HepG2 (cell line): ENCODE results near the gene MAML1. TPM values are rescaled to one million over a fixed set of nuclear protein-coding genes. Genes with fewer than 3 reads are reported as not detected.

Experiments
- HOXD1 ChIP-seq: sonication (generic); formaldehyde crosslinking; IDR thresholded peaks from 2 replicates; pipeline ENCODE4 v1.5.0; 2020; ENCODE audit warnings: missing genetic modification reagents
- NFYB ChIP-seq: sonication (generic); formaldehyde crosslinking; IDR thresholded peaks from 2 replicates; pipeline ENCODE4 v1.4.0; 2020; ENCODE audit warnings: missing genetic modification reagents
- NKX3-1 ChIP-seq: sonication (generic); formaldehyde crosslinking; IDR thresholded peaks from 2 replicates; pipeline ENCODE4 v1.5.0; 2020; ENCODE audit warnings: missing genetic modification reagents
- NR0B2 ChIP-seq: sonication (generic); formaldehyde crosslinking; IDR thresholded peaks from 2 replicates; pipeline ENCODE4 v1.4.0; 2020; ENCODE audit warnings: mild to moderate bottlenecking, missing genetic modification reagents
- RBFOX2 ChIP-seq: fragments of 200-400 bp; formaldehyde crosslinking; IDR thresholded peaks from 2 replicates; pipeline ENCODE4 v1.6.1; 2017; ENCODE audit warnings: low read depth, mild to moderate bottlenecking, low read length
- SALL1 ChIP-seq: sonication (generic); formaldehyde crosslinking; IDR thresholded peaks from 2 replicates; pipeline ENCODE4 v1.8.0; 2022; ENCODE audit warnings: mild to moderate bottlenecking, missing genetic modification reagents
- SMARCE1 ChIP-seq: fragments of 450-650 bp; IDR thresholded peaks from 2 replicates; pipeline ENCODE4 v1.6.1; 2017; ENCODE audit warnings: borderline replicate concordance
- SOX6 ChIP-seq, 2 experiments: fragments of 450-650 bp in 1 of 2; sonication (generic) in 1 of 2; formaldehyde crosslinking in 1 of 2; IDR thresholded peaks; 2 replicates each; pipeline versions ENCODE4 v1.4.0 to v1.6.1; 2017 to 2020; ENCODE audit warnings: antibody characterized with exemption in 1 of 2, mild to moderate bottlenecking in 1 of 2, missing genetic modification reagents in 1 of 2
- TAF1 ChIP-seq: sonication (generic); formaldehyde crosslinking; IDR thresholded peaks from 2 replicates; pipeline ENCODE4 v1.4.0; 2020; ENCODE audit warnings: missing genetic modification reagents
- THAP11 ChIP-seq: IDR thresholded peaks from 2 replicates; pipeline ENCODE4 v1.6.1; 2016; ENCODE audit warnings: missing biosample characterization, missing genetic modification reagents
- ZFAT ChIP-seq: sonication (generic); formaldehyde crosslinking; conservative IDR thresholded peaks from 2 replicates; pipeline ENCODE4 v1.8.1; 2023; ENCODE audit warnings: missing genetic modification reagents, inconsistent platforms
- ZNF441 ChIP-seq: sonication (generic); formaldehyde crosslinking; IDR thresholded peaks from 2 replicates; pipeline ENCODE4 v1.7.0; 2021; ENCODE audit warnings: missing genetic modification reagents, borderline replicate concordance
- ZNF451 ChIP-seq: sonication (generic); formaldehyde crosslinking; IDR thresholded peaks from 2 replicates; pipeline ENCODE4 v1.5.0; 2020; ENCODE audit warnings: mild to moderate bottlenecking, missing genetic modification reagents
- ZNF737 ChIP-seq: sonication (generic); formaldehyde crosslinking; IDR thresholded peaks from 2 replicates; pipeline ENCODE4 v1.5.0; 2020; ENCODE audit warnings: missing genetic modification reagents, mild to moderate bottlenecking, borderline replicate concordance
- ZNF772 ChIP-seq: sonication (generic); formaldehyde crosslinking; IDR thresholded peaks from 2 replicates; pipeline ENCODE4 v1.5.0; 2020; ENCODE audit warnings: mild to moderate bottlenecking, missing genetic modification reagents
- ZNF781 ChIP-seq: sonication (generic); formaldehyde crosslinking; IDR thresholded peaks from 2 replicates; pipeline ENCODE4 v1.5.1; 2020; ENCODE audit warnings: borderline replicate concordance, mild to moderate bottlenecking, missing genetic modification reagents; ENCODE audit errors: not compliant biosample characterization
- ZNF800 ChIP-seq: sonication (generic); formaldehyde crosslinking; IDR thresholded peaks from 2 replicates; pipeline ENCODE4 v1.4.0; 2020; ENCODE audit warnings: missing genetic modification reagents
- ZXDC ChIP-seq: sonication (generic); formaldehyde crosslinking; IDR thresholded peaks from 2 replicates; pipeline ENCODE4 v1.5.0; 2020; ENCODE audit warnings: mild to moderate bottlenecking, missing genetic modification reagents
- polyA plus RNA-seq, 8 experiments: library from polyadenylated mRNA; depleted of rRNA in 3 of 8; stranded (reverse) in 7 of 8; unstranded in 1 of 8; fragments of >200 nt; fragmentation: Illumina TruSeq in 4 of 8; extraction: Trizol in 4 of 8; gene quantifications; 2 replicates each; pipeline versions ENCODE4 v1.2.1 to v1.2.3, GENCODE V29; 2011 to 2016; ENCODE audit warnings: low read depth in 4 of 8, missing spikeins in 1 of 8, mixed read lengths in 1 of 8; ENCODE audit not compliant: insufficient read depth in 1 of 8
- total RNA-seq, 5 experiments: library from RNA; depleted of rRNA; stranded (reverse); fragments of >200 nt; fragmentation: Illumina TruSeq; extraction: Trizol; gene quantifications; 2 replicates each; pipeline ENCODE4 v1.2.3, GENCODE V29; 2016; ENCODE audit warnings: low read depth in 1 of 5

The MAML1 gene
- total and polyA plus RNA-seq, 2 of the 13 experiments (the other 11 are each of a cell fraction or from before 2014, with no cell fraction given): 10.0 to 10.8 TPM

- TF ChIP-seq ZFAT: no peak
- TF ChIP-seq RBFOX2: no peak
- no peak for TF ChIP-seq ZNF451 (CRISPR knock-in tag)
- no peak for TF ChIP-seq ZNF441 (CRISPR knock-in tag)
- TF ChIP-seq NKX3-1 (CRISPR knock-in tag): no peak
- no peak for TF ChIP-seq HOXD1 (CRISPR knock-in tag)
- no peak for TF ChIP-seq ZNF772 (CRISPR knock-in tag)
- no peak for TF ChIP-seq ZNF781 (CRISPR knock-in tag)
- no peak for TF ChIP-seq TAF1 (CRISPR knock-in tag)
- TF ChIP-seq SMARCE1: no peak
- TF ChIP-seq THAP11 (CRISPR knock-in tag): no peak
- peak; percentile 10; the same call in 1 of the 2 replicates for TF ChIP-seq SALL1
- TF ChIP-seq SOX6 (IDR thresholded peaks at IDR 0.05): no peak
- no peak for TF ChIP-seq SOX6 (CRISPR knock-in tag; IDR thresholded peaks at IDR 0.05)
- no peak for TF ChIP-seq NR0B2 (CRISPR knock-in tag)
- TF ChIP-seq ZXDC: no peak
- no peak for TF ChIP-seq ZNF800 (CRISPR knock-in tag)
- TF ChIP-seq ZNF737: no peak
- TF ChIP-seq NFYB (CRISPR knock-in tag): no peak
Observed at GRCh38 chr5:179792612-179793467, 60.2 kb downstream of the MAML1 start (continued).
